Astrocyte of the cerebellum (primary cell): Measurements from ENCODE around the gene MAT1A.

Experiments
- DNase-seq: peaks from one replicate; pipeline ENCODE4 v3.0.0-alpha.2; 2011; ENCODE audit warnings: low read depth
- H3K4me3 ChIP-seq: 2 replicates; pipeline ENCODE4 v1.5.1; 2011; ENCODE audit warnings: mild to moderate bottlenecking, low read depth, low read length, moderate library complexity
- CTCF ChIP-seq: IDR thresholded peaks from 2 replicates; pipeline ENCODE4 v1.5.1; 2012; ENCODE audit warnings: low read length, low read depth, moderate library complexity, mild to moderate bottlenecking; ENCODE audit errors: missing control alignments
- in situ Hi-C: cut with HindIII; loops from 2 replicates; pipeline ENCODE4 v1.10.0; 2017; ENCODE audit warnings: low sequenced_read_pairs

MAT1A gene

GRCh38 chr10:80322158-80322557, 32.7 kb upstream of the MAT1A start:
- in situ Hi-C loops: no loop called here
- TF ChIP-seq CTCF: no peak
- H3K4me3 ChIP-seq: no peak overlapping the region
- no peak for DNase-seq

GRCh38 chr10:80321183-80321582, 31.7 kb upstream of the MAT1A start:
- no peak overlapping the region for H3K4me3 ChIP-seq
- in situ Hi-C loops: no loop called here
- TF ChIP-seq CTCF: no peak
- no peak for DNase-seq

GRCh38 chr10:80320377-80320776, 30.9 kb upstream of the MAT1A start:
- no peak for TF ChIP-seq CTCF
- H3K4me3 ChIP-seq: no peak overlapping the region
- no peak for DNase-seq
- in situ Hi-C loops: no loop called here

- in situ Hi-C loops: no loop called here
- no peak for DNase-seq
- H3K4me3 ChIP-seq: no peak overlapping the region
- no peak for TF ChIP-seq CTCF
Observed at GRCh38 chr10:80319725-80320290, 30.4 kb upstream of the MAT1A start.

GRCh38 chr10:80319318-80319717, 29.9 kb upstream of the MAT1A start:
- no peak for DNase-seq
- no peak for TF ChIP-seq CTCF
- in situ Hi-C loops: no loop called here
- no peak overlapping the region for H3K4me3 ChIP-seq

GRCh38 chr10:80318742-80319141, 29.3 kb upstream of the MAT1A start:
- in situ Hi-C loops: no loop called here
- no peak overlapping the region for H3K4me3 ChIP-seq
- no peak for TF ChIP-seq CTCF

GRCh38 chr10:80315391-80315790, 25.9 kb upstream of the MAT1A start:
- TF ChIP-seq CTCF: no peak
- no peak overlapping the region for H3K4me3 ChIP-seq
- in situ Hi-C loops: no loop called here
- no peak for DNase-seq

More at GRCh38 chr10:80318742-80319141, 29.3 kb upstream of the MAT1A start:
- no peak for DNase-seq
